HG03469 (cell line): ENCODE measurements around the gene ZNF311.
"Not testable (repeated sequence)": the region's sequence is repeated elsewhere in the genome, so short reads cannot be mapped to it uniquely, and the experiment has no call there.

Source experiments
- ATAC-seq: cut with Tn5 transposase; IDR thresholded peaks from one replicate; pipeline ENCODE4 v1.9.1; 2021; ENCODE audit warnings: mild to moderate bottlenecking, moderate library complexity, moderate number of reproducible peaks; ENCODE audit not compliant: unreplicated experiment

ZNF311 gene

GRCh38 chr6:28956331-28956730 lies 48.8 kb downstream of the ZNF311 start:
- ATAC-seq: no peak

DNA sequence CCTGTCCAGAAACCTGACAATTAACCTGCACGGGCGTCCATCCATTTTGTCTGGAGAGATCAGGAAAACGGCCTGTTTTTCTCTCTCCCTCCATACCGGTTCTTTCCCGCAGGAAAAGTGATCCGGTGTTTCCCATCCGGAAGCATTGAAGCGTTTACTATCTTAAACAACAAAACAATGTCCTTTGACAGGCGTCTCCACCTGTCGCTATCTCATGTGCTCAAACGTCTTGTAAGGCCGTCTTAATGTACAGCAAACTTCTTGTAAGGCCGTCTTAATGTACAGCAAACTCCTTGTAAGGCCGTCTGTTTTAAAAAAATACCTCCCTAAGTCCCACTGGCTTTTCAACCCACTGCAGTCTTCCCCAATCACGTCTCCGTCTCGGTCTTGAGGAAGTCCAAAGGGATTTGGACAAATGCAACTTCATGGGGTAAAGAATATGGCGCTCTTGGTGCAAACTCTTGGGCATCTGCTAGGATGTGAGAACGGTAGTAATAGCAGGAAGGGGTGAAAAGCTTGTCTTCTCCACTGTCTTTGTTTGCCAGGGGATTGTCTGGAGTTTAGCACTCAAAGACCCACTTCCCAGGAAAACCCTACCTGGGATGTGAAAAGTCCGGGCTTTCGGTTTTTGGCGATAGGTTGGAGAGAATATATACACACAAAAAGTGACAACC lies 51.4 kb downstream of the ZNF311 start:
- no peak for ATAC-seq

- ATAC-seq: no peak
These were observed 52.0 kb downstream of the ZNF311 start for GRCh38 chr6:28953039-28953584.

DNA sequence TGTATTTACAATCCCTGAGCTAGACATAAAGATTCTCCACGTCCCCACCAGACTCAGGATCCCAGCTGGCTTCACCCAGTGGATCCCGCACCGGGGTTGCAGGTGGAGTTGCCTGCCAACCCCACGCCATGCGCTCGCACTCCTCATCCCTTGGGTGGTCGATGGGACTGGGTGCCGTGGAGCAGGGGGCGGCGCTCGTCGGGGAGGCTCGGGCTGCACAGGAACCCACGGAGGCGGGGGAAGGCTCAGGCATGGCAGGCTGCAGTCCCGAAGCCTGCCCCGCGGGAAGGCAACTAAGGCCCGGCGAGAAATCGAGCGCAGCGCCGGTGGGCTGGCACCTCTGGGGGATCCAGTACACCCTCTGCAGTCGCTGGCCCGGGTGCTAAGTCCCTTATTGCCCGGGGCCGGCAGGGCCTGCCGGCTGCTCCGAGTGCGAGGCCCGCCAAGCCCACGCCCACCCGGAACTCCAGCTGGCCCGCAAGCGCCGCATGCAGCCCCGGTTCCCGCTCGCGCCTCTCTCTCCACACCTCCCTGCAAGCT lies 55.4 kb downstream of the ZNF311 start:
- ATAC-seq: not testable (repeated sequence)

GRCh38 chr6:28948782-28949486 lies 56.2 kb downstream of the ZNF311 start:
- ATAC-seq: no peak

GRCh38 chr6:28947831-28948270 lies 57.3 kb downstream of the ZNF311 start:
- ATAC-seq: no peak

DNA sequence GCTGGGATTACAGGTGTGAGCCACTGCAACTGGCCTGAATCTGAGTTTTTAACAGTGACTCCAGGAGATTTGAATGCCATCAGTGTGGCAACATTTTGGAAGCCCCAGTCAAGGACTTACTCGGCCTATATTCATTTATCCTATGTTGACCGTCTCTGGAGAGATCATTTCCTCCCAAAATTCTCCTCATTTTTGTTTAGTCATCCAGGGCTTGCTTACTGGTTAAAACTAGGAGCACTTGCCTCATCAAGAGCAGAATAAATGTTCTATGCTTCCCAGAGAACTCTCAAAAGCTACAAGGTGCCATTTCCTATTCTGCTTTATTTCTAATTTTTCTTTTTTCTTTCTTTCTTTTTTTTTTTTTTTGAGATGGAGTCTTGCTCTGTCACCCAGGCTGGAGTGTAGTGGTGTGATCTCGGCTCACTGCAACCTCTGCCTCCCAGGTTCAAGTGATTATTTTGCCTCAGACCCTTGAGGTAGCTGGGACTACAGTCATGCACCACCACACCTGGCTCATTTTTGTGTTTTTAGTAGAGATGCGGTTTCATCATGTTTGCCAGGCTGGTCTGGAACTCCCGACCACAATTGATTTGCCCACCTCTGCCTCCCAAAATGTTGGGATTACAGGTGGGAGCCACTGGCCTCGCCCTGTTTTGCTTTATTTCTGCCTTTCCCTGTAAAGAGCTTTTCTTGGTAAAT lies 57.9 kb downstream of the ZNF311 start:
- ATAC-seq: no peak

GRCh38 chr6:28945349-28945748 lies 59.8 kb downstream of the ZNF311 start:
- no peak for ATAC-seq
